SJSA1 (cell line): ENCODE results near the gene DHX30. TPM values are rescaled to one million over a fixed set of nuclear protein-coding genes. Genes with fewer than 3 reads are reported as not detected.
A peak's percentile ranks its signal among the peaks of the same experiment; 100 is the strongest.
"Not testable (repeated sequence)": the region's sequence is repeated elsewhere in the genome, so short reads cannot be mapped to it uniquely, and the experiment has no call there.

ENCODE experiments used
- DNase-seq, 2 experiments: peaks; one replicate each; pipeline ENCODE4 v3.0.0-alpha.2; 2015 to 2020; ENCODE audit warnings: low spot score in 2 of 2, low read depth in 1 of 2
- H3K27ac ChIP-seq: fragments of 250-450 bp; sonication (Bioruptor Pico); 2 replicates; pipeline ENCODE4 v1.5.1; 2020; ENCODE audit warnings: mild to moderate bottlenecking, moderate library complexity
- H3K27me3 ChIP-seq: fragments of 250-450 bp; sonication (Bioruptor Pico); replicated peaks from 2 replicates; pipeline ENCODE4 v1.5.1; 2020; ENCODE audit warnings: mild to moderate bottlenecking, moderate library complexity
- H3K36me3 ChIP-seq: fragments of 250-450 bp; sonication (Bioruptor Pico); 2 replicates; pipeline ENCODE4 v1.5.1; 2020; ENCODE audit warnings: mild to moderate bottlenecking
- H3K4me1 ChIP-seq: fragments of 250-450 bp; sonication (Bioruptor Pico); replicated peaks from 2 replicates; pipeline ENCODE4 v1.6.1; 2021; ENCODE audit warnings: mild to moderate bottlenecking
- H3K4me3 ChIP-seq: fragments of 250-450 bp; sonication (Bioruptor Pico); 2 replicates; pipeline ENCODE4 v1.5.1; 2020; ENCODE audit warnings: mild to moderate bottlenecking
- H3K9me3 ChIP-seq: fragments of 250-450 bp; sonication (Bioruptor Pico); replicated peaks from 2 replicates; pipeline ENCODE4 v1.5.1; 2020; ENCODE audit warnings: mild to moderate bottlenecking
- total RNA-seq: library from RNA; depleted of rRNA; stranded (reverse); fragments of >200 nt; shearing (Covaris generic); gene quantifications from 2 replicates; pipeline ENCODE4 v1.2.3, GENCODE V29; 2014

Gene DHX30
- total RNA-seq, 1 experiment from 2014 or later, result 70.6 TPM

- peaks cover 9% of the 10 kb centered on the region for H3K4me1 ChIP-seq
- no peak overlapping the region for H3K27ac ChIP-seq
- no peak overlapping the region for H3K4me3 ChIP-seq
- no peaks in the 10 kb centered on the region for H3K9me3 ChIP-seq
- DNase-seq, result no peak
- H3K36me3 ChIP-seq, result peaks cover 8% of the 10 kb centered on the region
- H3K27me3 ChIP-seq, result no peaks in the 10 kb centered on the region
Observed at GRCh38 chr3:47783673-47784072, 19.3 kb upstream of the DHX30 start.

GRCh38 chr3:47791193-47791855, 11.6 kb upstream of the DHX30 start:
- no peak for DNase-seq
- H3K36me3 ChIP-seq, result no peaks in the 10 kb centered on the region
- no peak overlapping the region for H3K4me3 ChIP-seq
- H3K9me3 ChIP-seq, result no peaks in the 10 kb centered on the region
- peaks cover 4% of the 10 kb centered on the region for H3K4me1 ChIP-seq
- H3K27me3 ChIP-seq, result no peaks in the 10 kb centered on the region
- no peak overlapping the region for H3K27ac ChIP-seq

- Histone ChIP-seq H3K4me1 (peaks cover 9% of the 10 kb centered on the region), H3K4me3 (no peak overlapping the region), H3K27ac (no peak overlapping the region), H3K36me3 (no peaks in the 10 kb centered on the region), H3K27me3 (no peaks in the 10 kb centered on the region), H3K9me3 (no peaks in the 10 kb centered on the region)
- no peak for DNase-seq
Observed at GRCh38 chr3:47792699-47793098, 10.2 kb upstream of the DHX30 start.

- Histone ChIP-seq H3K4me3 (no peak overlapping the region), H3K27ac (no peak overlapping the region), H3K4me1 (peaks cover 5% of the 10 kb centered on the region; the same call in 1 of the 2 replicates), H3K36me3 (no peaks in the 10 kb centered on the region), H3K9me3 (no peaks in the 10 kb centered on the region), H3K27me3 (no peaks in the 10 kb centered on the region)
- no peak for DNase-seq
Observed at GRCh38 chr3:47794544-47794943, 8.4 kb upstream of the DHX30 start.

- Histone ChIP-seq H3K9me3 (no peaks in the 10 kb centered on the region), H3K27ac (no peak overlapping the region), H3K36me3 (peaks cover 3% of the 10 kb centered on the region; the same call in 1 of the 2 replicates), H3K4me3 (no peak overlapping the region), H3K27me3 (no peaks in the 10 kb centered on the region), H3K4me1 (peaks cover 18% of the 10 kb centered on the region)
- DNase-seq, result no peak
Observed at GRCh38 chr3:47799733-47800132, 3.2 kb upstream of the DHX30 start.

GRCh38 chr3:47803480-47804025, 615 bp downstream of the DHX30 start:
- H3K27me3 ChIP-seq, result no peaks in the 10 kb centered on the region
- peak overlapping the region; percentile 97 for H3K27ac ChIP-seq
- no peak for DNase-seq
- peak overlapping the region; percentile 74 for H3K4me3 ChIP-seq
- H3K9me3 ChIP-seq, result no peaks in the 10 kb centered on the region
- peaks cover 11% of the 10 kb centered on the region; the same call in 1 of the 2 replicates for H3K36me3 ChIP-seq
- H3K4me1 ChIP-seq, result peaks cover 13% of the 10 kb centered on the region

- H3K4me3 ChIP-seq, result no peak overlapping the region
- peaks cover 13% of the 10 kb centered on the region for H3K4me1 ChIP-seq
- no peak overlapping the region for H3K27ac ChIP-seq
- no peaks in the 10 kb centered on the region for H3K27me3 ChIP-seq
- DNase-seq, result no peak
- no peaks in the 10 kb centered on the region for H3K9me3 ChIP-seq
- H3K36me3 ChIP-seq, result peaks cover 11% of the 10 kb centered on the region
Observed at GRCh38 chr3:47804577-47804976, 1.6 kb downstream of the DHX30 start.

- Histone ChIP-seq H3K27me3 (no peaks in the 10 kb centered on the region), H3K9me3 (no peaks in the 10 kb centered on the region), H3K4me1 (no peaks in the 10 kb centered on the region), H3K4me3 (no peak overlapping the region), H3K36me3 (peaks cover 32% of the 10 kb centered on the region), H3K27ac (no peak overlapping the region)
- no peak for DNase-seq
Observed at GRCh38 chr3:47813551-47814177, 10.7 kb downstream of the DHX30 start.

GRCh38 chr3:47817609-47818008, 14.7 kb downstream of the DHX30 start:
- H3K36me3 ChIP-seq, result peaks cover 18% of the 10 kb centered on the region
- DNase-seq, result no peak
- H3K27ac ChIP-seq, result no peak overlapping the region
- H3K4me3 ChIP-seq, result no peak overlapping the region
- no peaks in the 10 kb centered on the region for H3K9me3 ChIP-seq
- no peaks in the 10 kb centered on the region for H3K27me3 ChIP-seq
- no peaks in the 10 kb centered on the region for H3K4me1 ChIP-seq

- Histone ChIP-seq H3K36me3 (peaks cover 46% of the 10 kb centered on the region), H3K27ac (peak overlapping the region; percentile 69), H3K9me3 (no peaks in the 10 kb centered on the region), H3K4me3 (peak overlapping the region; percentile 96), H3K27me3 (no peaks in the 10 kb centered on the region), H3K4me1 (peaks cover 20% of the 10 kb centered on the region)
- DNase-seq, result peak; percentile 76 to 79
Observed at GRCh38 chr3:47824541-47825473, 21.9 kb downstream of the DHX30 start.

- peaks cover 50% of the 10 kb centered on the region for H3K36me3 ChIP-seq
- no peak overlapping the region for H3K27ac ChIP-seq
- H3K27me3 ChIP-seq, result no peaks in the 10 kb centered on the region
- H3K4me1 ChIP-seq, result peaks cover 20% of the 10 kb centered on the region
- H3K4me3 ChIP-seq, result peak overlapping the region; percentile 96
- no peaks in the 10 kb centered on the region for H3K9me3 ChIP-seq
- DNase-seq, result no peak
Observed at GRCh38 chr3:47825590-47825989, 22.7 kb downstream of the DHX30 start.

- Histone ChIP-seq H3K36me3 (peaks cover 72% of the 10 kb centered on the region), H3K4me1 (peaks cover 15% of the 10 kb centered on the region)
- not testable (repeated sequence) for H3K9me3 ChIP-seq, H3K4me3 ChIP-seq, H3K27me3 ChIP-seq, H3K27ac ChIP-seq, DNase-seq
Observed at GRCh38 chr3:47829482-47829881, 26.5 kb downstream of the DHX30 start.

- Histone ChIP-seq H3K36me3 (peaks cover 81% of the 10 kb centered on the region), H3K4me3 (no peak overlapping the region), H3K4me1 (no peaks in the 10 kb centered on the region), H3K27me3 (no peaks in the 10 kb centered on the region), H3K9me3 (no peaks in the 10 kb centered on the region), H3K27ac (no peak overlapping the region)
- no peak for DNase-seq
Observed at GRCh38 chr3:47836986-47837385, 34.0 kb downstream of the DHX30 start.
